Lower leg skin (tissue), 3 donors: ENCODE results near the gene RBM26.

ENCODE experiments used
- POLR2A ChIP-seq, 2 donors: fragments of 450-650 bp; IDR thresholded peaks; one replicate each; pipeline ENCODE4 v1.6.1; 2016 to 2017; ENCODE audit warnings: antibody characterized with exemption in 2 of 2, mild to moderate bottlenecking in 1 of 2, moderate library complexity in 1 of 2
- TF ChIP-seq, protein P1 (sequence below), 3 donors: fragments of 450-650 bp; IDR thresholded peaks; one replicate each; pipeline ENCODE4 v1.5.1; 2016; ENCODE audit warnings: antibody characterized with exemption in 3 of 3, mild to moderate bottlenecking in 3 of 3, moderate library complexity in 2 of 3

DNA sequence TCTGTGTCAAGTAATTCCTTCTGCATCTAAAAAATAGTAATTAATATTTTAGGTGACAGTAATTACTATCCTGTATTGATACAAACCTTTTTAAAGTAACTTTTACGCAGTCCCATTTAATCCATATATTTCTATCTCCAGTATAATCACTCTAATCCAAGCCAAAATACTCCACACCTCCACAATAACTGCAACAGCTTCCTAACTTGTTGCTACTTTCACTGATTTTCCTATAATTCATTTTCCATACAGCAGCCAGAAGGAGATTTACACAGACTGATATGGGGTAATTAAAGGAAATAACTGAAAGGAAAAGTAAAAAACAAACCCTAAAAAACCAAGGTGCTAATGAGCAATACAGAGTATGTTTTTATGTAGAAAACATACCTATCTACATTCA lies 64.9 kb downstream of the RBM26 start:
- TF ChIP-seq, protein P1, sequence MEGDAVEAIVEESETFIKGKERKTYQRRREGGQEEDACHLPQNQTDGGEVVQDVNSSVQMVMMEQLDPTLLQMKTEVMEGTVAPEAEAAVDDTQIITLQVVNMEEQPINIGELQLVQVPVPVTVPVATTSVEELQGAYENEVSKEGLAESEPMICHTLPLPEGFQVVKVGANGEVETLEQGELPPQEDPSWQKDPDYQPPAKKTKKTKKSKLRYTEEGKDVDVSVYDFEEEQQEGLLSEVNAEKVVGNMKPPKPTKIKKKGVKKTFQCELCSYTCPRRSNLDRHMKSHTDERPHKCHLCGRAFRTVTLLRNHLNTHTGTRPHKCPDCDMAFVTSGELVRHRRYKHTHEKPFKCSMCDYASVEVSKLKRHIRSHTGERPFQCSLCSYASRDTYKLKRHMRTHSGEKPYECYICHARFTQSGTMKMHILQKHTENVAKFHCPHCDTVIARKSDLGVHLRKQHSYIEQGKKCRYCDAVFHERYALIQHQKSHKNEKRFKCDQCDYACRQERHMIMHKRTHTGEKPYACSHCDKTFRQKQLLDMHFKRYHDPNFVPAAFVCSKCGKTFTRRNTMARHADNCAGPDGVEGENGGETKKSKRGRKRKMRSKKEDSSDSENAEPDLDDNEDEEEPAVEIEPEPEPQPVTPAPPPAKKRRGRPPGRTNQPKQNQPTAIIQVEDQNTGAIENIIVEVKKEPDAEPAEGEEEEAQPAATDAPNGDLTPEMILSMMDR (IDR thresholded peaks at IDR 0.05), result no peak
- no peak for TF ChIP-seq POLR2A (IDR thresholded peaks at IDR 0.05)
